VCaP (cell line): ENCODE data around the gene ASIC4.

Experiments
- H3K27ac ChIP-seq: fragments of 450-650 bp; 2 replicates; pipeline ENCODE4 v1.5.1; 2017
- CTCF ChIP-seq: fragments of 450-650 bp; conservative IDR thresholded peaks from 2 replicates; pipeline ENCODE4 v1.5.1; 2017; ENCODE audit warnings: mild to moderate bottlenecking, moderate library complexity

Gene ASIC4

GRCh38 chr2:219470429-219470828 is 43.9 kb upstream of the ASIC4 start:
- no peak for TF ChIP-seq CTCF
- no peak overlapping the region for H3K27ac ChIP-seq

- no peak for TF ChIP-seq CTCF
- H3K27ac ChIP-seq, result no peak overlapping the region
These were observed 42.6 kb upstream of the ASIC4 start for GRCh38 chr2:219471476-219472371.

DNA sequence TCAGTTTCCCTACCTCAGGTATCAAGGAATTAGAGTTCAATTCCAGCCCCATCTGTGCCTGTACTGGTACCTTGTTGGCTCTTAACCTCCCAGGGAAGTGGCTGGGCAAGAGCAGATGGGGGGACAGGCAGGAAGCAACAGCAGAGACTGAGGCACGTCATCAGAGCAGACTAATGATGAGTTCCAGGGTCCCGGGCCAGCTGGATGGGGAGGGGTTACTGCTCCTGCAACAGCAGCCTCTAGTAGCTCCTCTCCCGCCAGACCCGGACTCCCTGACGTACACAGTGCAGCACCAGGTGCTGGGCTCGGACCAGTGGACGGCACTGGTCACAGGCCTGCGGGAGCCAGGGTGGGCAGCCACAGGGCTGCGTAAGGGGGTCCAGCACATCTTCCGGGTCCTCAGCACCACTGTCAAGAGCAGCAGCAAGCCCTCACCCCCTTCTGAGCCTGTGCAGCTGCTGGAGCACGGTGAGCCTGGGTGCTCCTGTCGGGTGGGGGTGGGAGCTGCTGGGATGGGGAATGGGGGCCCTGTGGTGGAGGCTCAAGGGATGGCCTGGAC is 41.6 kb upstream of the ASIC4 start:
- TF ChIP-seq CTCF, result no peak
- H3K27ac ChIP-seq, result no peak overlapping the region

- no peak for TF ChIP-seq CTCF
- no peak overlapping the region for H3K27ac ChIP-seq
These were observed 40.8 kb upstream of the ASIC4 start for GRCh38 chr2:219473511-219473910.

DNA sequence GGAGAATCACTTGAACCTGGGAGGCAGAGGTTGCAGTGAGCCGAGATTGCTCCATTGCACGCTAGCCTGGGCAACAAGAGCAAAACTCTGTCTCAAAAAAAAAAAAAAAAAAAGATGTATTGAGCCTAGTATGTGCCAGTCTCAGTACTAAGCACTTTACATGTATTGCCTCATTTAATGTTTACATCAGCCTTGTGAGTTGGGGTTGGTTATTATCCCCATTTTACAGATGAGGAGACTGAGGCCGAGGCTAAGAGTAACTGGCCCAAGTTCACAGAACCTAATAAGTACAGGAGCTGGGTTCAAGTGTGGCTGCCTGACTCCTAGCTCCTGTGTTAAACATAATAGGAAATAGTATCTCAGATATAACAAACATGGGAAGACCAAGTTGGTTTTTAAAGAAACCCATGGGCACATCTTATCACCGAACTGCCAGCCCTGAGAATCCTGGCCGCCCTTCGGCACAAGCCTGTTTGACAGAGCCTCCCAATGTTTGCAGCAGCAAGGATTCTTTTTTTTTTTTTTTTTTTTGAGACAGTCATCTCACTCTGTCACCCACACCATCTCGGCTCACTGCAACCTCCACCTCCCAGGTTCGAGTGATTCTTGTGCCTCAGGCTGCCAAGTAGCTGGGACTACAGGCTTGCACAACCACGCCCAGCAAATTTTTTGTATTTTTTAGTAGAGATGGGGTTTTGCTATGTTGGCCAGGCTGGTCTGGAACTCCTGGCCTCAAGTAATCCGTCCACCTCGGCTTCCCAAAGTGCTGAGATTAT is 39.8 kb upstream of the ASIC4 start:
- TF ChIP-seq CTCF, result no peak

DNA sequence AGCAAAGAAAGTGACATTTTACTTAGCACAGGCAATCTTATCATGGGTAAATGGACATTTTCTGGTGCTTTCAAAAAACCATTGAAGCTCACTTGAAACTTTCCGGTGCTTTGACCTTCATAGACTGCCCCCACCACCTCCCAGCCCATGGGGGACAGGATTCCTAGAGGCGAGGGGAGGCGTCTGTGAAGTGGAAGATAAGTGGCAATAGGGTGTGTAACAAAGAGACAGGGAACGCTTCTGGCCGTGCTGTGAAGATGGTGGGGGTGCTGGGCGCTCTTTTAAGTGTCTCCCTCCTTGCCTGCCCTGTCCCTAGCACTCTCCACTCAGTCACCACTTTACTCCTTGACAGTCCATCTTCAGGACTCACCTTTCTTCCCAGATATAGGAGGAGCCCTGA is 39.0 kb upstream of the ASIC4 start:
- H3K27ac ChIP-seq, result no peak overlapping the region
- TF ChIP-seq CTCF, result no peak

More for the DNA sequence above, 39.8 kb upstream of the ASIC4 start:
- H3K27ac ChIP-seq, result no peak overlapping the region
